A549 (cell line): Measurements from ENCODE around the gene USO1. TPM values are rescaled to one million over a fixed set of nuclear protein-coding genes. Genes with fewer than 3 reads are reported as not detected.

Experiments
- ATAC-seq, 2 experiments: fragments of 200-7000 bp in 1 of 2; fragments of >200 bp in 1 of 2; cut with Nextera tagmentation in 1 of 2; cut with Tn5 transposase in 1 of 2; 3 replicates each; pipeline versions ENCODE4 v1.8.0 to v1.9.1; 2018 to 2020; ENCODE audit warnings: mild to moderate bottlenecking in 1 of 2, moderate library complexity in 1 of 2
- CTCF ChIA-PET: fragments of 300-600 bp; sonication (Branson Sonifier 250); formaldehyde crosslinking; extraction: SDS; loops from one replicate; lab custom pipeline; 2021; ENCODE audit warnings: antibody characterized with exemption, inconsistent platforms; lab: Yijun Ruan, JAX
- POLR2A ChIA-PET: fragments of 350-600 bp; formaldehyde crosslinking; extraction: SDS; loops from one replicate; lab custom pipeline; 2021; ENCODE audit warnings: antibody characterized with exemption, inconsistent platforms; lab: Yijun Ruan, JAX
- DNase-seq, 2 experiments: peaks; one replicate each; pipeline versions ENCODE4 v3.0.0 to v3.0.0-alpha.2; 2011 to 2016; ENCODE audit warnings: low read depth in 1 of 2, low spot score in 1 of 2
- FAIRE-seq: peaks from 2 replicates; lab custom pipeline; 2011; peaks lifted over from hg19 to GRCh38; lab: Jason Lieb, UNC
- H3K27ac ChIP-seq, 2 experiments: fragments of >200 bp; sonication (Bioruptor Twin); formaldehyde crosslinking; 3 replicates each; pipeline ENCODE4 v1.5.1; 2016 to 2017
- H3K4me1 ChIP-seq: fragments of >200 bp; sonication (Bioruptor Twin); formaldehyde crosslinking; 3 replicates; pipeline ENCODE4 v1.6.1; 2016
- H3K4me2 ChIP-seq: fragments of >200 bp; sonication (Bioruptor Twin); formaldehyde crosslinking; 3 replicates; pipeline ENCODE4 v1.6.1; 2016
- H3K4me3 ChIP-seq: fragments of >200 bp; sonication (Bioruptor Twin); formaldehyde crosslinking; 3 replicates; pipeline ENCODE4 v1.5.1; 2016
- H3K9me3 ChIP-seq: fragments of >200 bp; sonication (Bioruptor Twin); formaldehyde crosslinking; 3 replicates; pipeline ENCODE4 v1.6.1; 2016
- CBX2 ChIP-seq: fragments of 200-600 bp; sonication (generic); IDR thresholded peaks from 2 replicates; pipeline ENCODE4 v1.6.1; 2016; ENCODE audit warnings: low read depth, mild to moderate bottlenecking, borderline replicate concordance
- CBX8 ChIP-seq: fragments of 200-600 bp; sonication (generic); IDR thresholded peaks from 2 replicates; pipeline ENCODE4 v1.6.1; 2016
- CHD2 ChIP-seq: fragments of 150-350 bp; IDR thresholded peaks from 2 replicates; pipeline ENCODE4 v1.6.1; 2014; ENCODE audit warnings: low read length; ENCODE audit not compliant: partially characterized antibody
- EHF ChIP-seq: fragments of 250-450 bp; sonication (Bioruptor Pico); IDR thresholded peaks from 2 replicates; pipeline ENCODE4 v1.5.0; 2020; ENCODE audit warnings: mild to moderate bottlenecking
- EHMT2 ChIP-seq: fragments of 200-600 bp; sonication (generic); IDR thresholded peaks from 2 replicates; pipeline ENCODE4 v1.6.1; 2016; ENCODE audit warnings: antibody characterized with exemption, low read depth, mild to moderate bottlenecking, moderate library complexity
- ESRRA ChIP-seq: fragments of 150-350 bp; IDR thresholded peaks from 2 replicates; pipeline ENCODE4 v1.6.1; 2014; ENCODE audit warnings: mild to moderate bottlenecking, low read length, borderline replicate concordance
- FOSL2 ChIP-seq, 2 experiments: fragments of 450-650 bp in 1 of 2; fragments of >200 bp in 1 of 2; sonication (Bioruptor Twin) in 1 of 2; formaldehyde crosslinking; IDR thresholded peaks; 2 replicates each; pipeline versions ENCODE4 v1.5.0 to v1.6.1; 2016 to 2020; ENCODE audit warnings: mild to moderate bottlenecking in 1 of 2, moderate library complexity in 1 of 2
- GATA3 ChIP-seq: IDR thresholded peaks from 2 replicates; pipeline ENCODE4 v1.6.1; 2012; ENCODE audit warnings: borderline replicate concordance
- HDAC2 ChIP-seq: fragments of 200-600 bp; sonication (generic); IDR thresholded peaks from 2 replicates; pipeline ENCODE4 v1.6.1; 2016
- HEYL ChIP-seq: fragments of 250-450 bp; sonication (Bioruptor Pico); IDR thresholded peaks from 2 replicates; pipeline ENCODE4 v1.8.0; 2021; ENCODE audit warnings: mild to moderate bottlenecking, moderate library complexity
- HOXA7 ChIP-seq: fragments of 250-450 bp; sonication (Bioruptor Pico); IDR thresholded peaks from 2 replicates; pipeline ENCODE4 v1.5.0; 2020; ENCODE audit warnings: mild to moderate bottlenecking, moderate library complexity
- HOXB13 ChIP-seq: fragments of 250-450 bp; sonication (Bioruptor Pico); IDR thresholded peaks from 2 replicates; pipeline ENCODE4 v1.5.0; 2020; ENCODE audit warnings: low read depth, mild to moderate bottlenecking, moderate library complexity
- JUN ChIP-seq, 2 experiments: fragments of >200 bp; sonication (Bioruptor Twin); formaldehyde crosslinking; IDR thresholded peaks; 2 replicates in 1 of 2; 3 replicates in 1 of 2; pipeline ENCODE4 v1.6.1; 2016 to 2017
- MAZ ChIP-seq: fragments of 150-350 bp; IDR thresholded peaks from 2 replicates; pipeline ENCODE4 v1.6.1; 2014; ENCODE audit warnings: antibody characterized with exemption, low read depth, low read length, borderline replicate concordance
- MYC ChIP-seq: IDR thresholded peaks from 2 replicates; pipeline ENCODE4 v1.6.1; 2012; ENCODE audit warnings: mild to moderate bottlenecking, inconsistent platforms, low read length, improper control_type of control experiment, borderline replicate concordance
- NR3C1 ChIP-seq: fragments of >200 bp; sonication (Bioruptor Twin); formaldehyde crosslinking; IDR thresholded peaks from 3 replicates; pipeline ENCODE4 v1.6.1; 2017
- PHF8 ChIP-seq: fragments of 200-600 bp; sonication (generic); IDR thresholded peaks from 2 replicates; pipeline ENCODE4 v1.6.1; 2016; ENCODE audit warnings: low read depth, mild to moderate bottlenecking, antibody characterized with exemption, moderate library complexity, borderline replicate concordance
- POLR2A ChIP-seq: IDR thresholded peaks from 2 replicates; pipeline ENCODE4 v1.6.1; 2012; ENCODE audit warnings: mild to moderate bottlenecking, low read length
- RAD21 ChIP-seq, 2 experiments: fragments of >200 bp in 1 of 2; sonication (Bioruptor Twin) in 1 of 2; formaldehyde crosslinking in 1 of 2; IDR thresholded peaks in 1 of 2; conservative IDR thresholded peaks in 1 of 2; 2 replicates in 1 of 2; 3 replicates in 1 of 2; pipeline ENCODE4 v1.6.1; 2012 to 2018; ENCODE audit warnings: inconsistent platforms in 1 of 2
- RFX5 ChIP-seq: fragments of 450-650 bp; IDR thresholded peaks from 2 replicates; pipeline ENCODE4 v1.7.1; 2014; ENCODE audit warnings: antibody characterized with exemption, mild to moderate bottlenecking, moderate library complexity
- SMC3 ChIP-seq: fragments of >200 bp; sonication (Bioruptor Twin); formaldehyde crosslinking; IDR thresholded peaks from 3 replicates; pipeline ENCODE4 v1.6.1; 2018; ENCODE audit warnings: inconsistent platforms
- ZC3H11A ChIP-seq: fragments of 450-650 bp; IDR thresholded peaks from 2 replicates; pipeline ENCODE4 v1.6.1; 2014; ENCODE audit warnings: antibody characterized with exemption, mild to moderate bottlenecking
- ZFP36 ChIP-seq: fragments of 450-650 bp; IDR thresholded peaks from 2 replicates; pipeline ENCODE4 v1.6.1; 2014; ENCODE audit warnings: borderline replicate concordance; ENCODE audit not compliant: partially characterized antibody
- ZNF302 ChIP-seq: fragments of 250-450 bp; sonication (Bioruptor Pico); IDR thresholded peaks from 2 replicates; pipeline ENCODE4 v1.9.0; 2021; ENCODE audit warnings: inconsistent platforms, mild to moderate bottlenecking, moderate library complexity
- ZSCAN20 ChIP-seq: fragments of 250-450 bp; sonication (Bioruptor Pico); IDR thresholded peaks from 2 replicates; pipeline ENCODE4 v1.8.0; 2022; ENCODE audit warnings: mild to moderate bottlenecking, moderate library complexity
- WGBS: methylation state at CpG from one replicate; pipeline ENCODE4 v1.1.6; 2017; ENCODE audit errors: missing lambda C conversion rate; 5-methylcytosine and 5-hydroxymethylcytosine counted together
- polyA plus RNA-seq, 4 experiments: library from polyadenylated mRNA; depleted of rRNA in 3 of 4; stranded (reverse); fragments of >200 nt; fragmentation: RNase III in 1 of 4; extraction: RNeasy Plus Mini Kit Qiagen cat#74134 plus additional on column Dnase treatment in 1 of 4; gene quantifications; 2 replicates in 3 of 4; 3 replicates in 1 of 4; pipeline ENCODE4 v1.2.3, GENCODE V29; 2011 to 2017
- TF ChIP-seq, protein P1 (sequence below): IDR thresholded peaks from 2 replicates; pipeline ENCODE4 v1.6.1; 2012; ENCODE audit warnings: low read depth, borderline replicate concordance
- TF ChIP-seq, protein P2 (sequence below): IDR thresholded peaks from 2 replicates; pipeline ENCODE4 v1.6.1; 2012

The USO1 gene
- polyA plus RNA-seq, 2 of the 4 experiments (the other 2 are of a cell fraction) = 54.7 to 97.6 TPM

DNA sequence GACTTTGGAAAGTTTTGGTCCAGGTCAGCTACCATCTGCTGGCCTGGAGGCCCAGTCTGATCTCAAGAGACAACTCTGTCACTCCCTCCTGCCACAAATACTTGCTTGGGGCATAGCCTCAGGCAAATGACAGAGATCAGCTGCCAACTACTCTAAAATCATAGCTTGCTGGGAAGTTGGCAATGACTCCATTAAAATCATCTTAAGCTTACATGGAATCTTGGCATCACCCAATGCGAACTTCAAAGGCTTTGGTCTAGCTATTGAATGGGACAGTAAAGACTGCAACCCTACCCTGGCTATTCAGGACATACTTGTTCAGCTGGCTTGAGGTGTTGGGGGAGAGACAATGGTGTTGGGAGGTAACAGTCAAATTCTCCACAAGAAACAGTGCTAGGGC, 7.0 kb upstream of the USO1 start:
- Histone ChIP-seq H3K4me3 (no peak overlapping the region), H3K9me3 (no peaks in the 10 kb centered on the region), H3K4me2 (no peak overlapping the region), H3K27ac (no peak overlapping the region), H3K4me1 (peaks cover 20% of the 10 kb centered on the region)
- 100% methylated on average over 1 of the region's 1 CpG for WGBS
- ChIA-PET CTCF (no interaction called here), POLR2A (no interaction called here)
- no peak for ATAC-seq
- TF ChIP-seq JUN (IDR thresholded peaks at IDR 0.05) (no peak), GATA3 (no peak), EHF (no peak), CBX2 (no peak)
- DNase-seq = no peak
- no peak for FAIRE-seq

DNA sequence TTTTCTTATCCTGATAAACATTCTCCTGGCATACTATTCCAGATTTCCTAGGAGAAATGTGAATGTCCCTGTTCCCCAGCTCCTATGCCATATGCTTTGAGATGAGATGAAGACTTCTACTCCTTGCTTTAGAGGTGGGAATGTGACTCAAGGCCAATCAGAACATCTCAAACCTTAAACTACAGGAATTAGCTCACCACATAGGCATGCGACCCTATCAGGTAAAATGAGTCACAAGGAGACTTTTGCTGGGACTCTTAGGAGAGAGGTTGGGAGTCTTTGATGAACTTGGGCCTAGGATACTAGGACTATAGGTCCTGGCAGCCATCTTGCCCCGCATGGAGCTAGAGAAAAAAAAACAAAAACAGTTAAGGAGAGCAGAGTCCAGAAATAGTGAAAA, 5.8 kb upstream of the USO1 start:
- no peak overlapping the region for H3K4me2 ChIP-seq

DNA sequence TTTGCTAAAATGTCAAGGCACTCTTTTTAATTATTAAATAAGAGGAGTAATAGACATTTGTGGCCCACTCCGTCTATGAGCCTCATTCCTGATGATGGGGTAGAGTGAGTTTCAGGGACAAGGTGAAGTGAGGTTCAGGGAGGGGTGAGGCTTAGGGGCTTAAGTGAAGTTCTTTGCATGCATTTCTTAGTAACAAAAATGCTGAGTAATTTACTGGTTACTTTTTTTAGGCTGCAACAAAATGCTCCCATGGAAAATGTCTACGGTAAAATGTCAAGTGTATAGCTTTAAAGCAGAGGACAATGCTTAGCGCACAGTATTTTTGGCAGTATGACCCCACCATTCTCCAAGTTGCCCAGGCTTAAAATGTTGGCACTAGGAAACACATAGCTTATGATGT, 2.0 kb upstream of the USO1 start:
- Histone ChIP-seq H3K27ac (peak overlapping the region in 1 of 2 experiments; percentile 49; a peak in 2 of 6 replicates), H3K4me1 (peaks cover 29% of the 10 kb centered on the region; the same call in 2 of the 3 replicates), H3K4me2 (peak overlapping the region; percentile 97), H3K9me3 (no peaks in the 10 kb centered on the region), H3K4me3 (peak overlapping the region; percentile 53; the same call in 2 of the 3 replicates)
- TF ChIP-seq EHF (no peak), PHF8 (no peak), HOXA7 (CRISPR knock-in tag) (no peak), ZC3H11A (no peak), CBX8 (no peak), ZFP36 (no peak), ZSCAN20 (CRISPR knock-in tag) (no peak), POLR2A (no peak), MYC (no peak), ZNF302 (CRISPR knock-in tag) (no peak), CBX2 (no peak), HDAC2 (no peak), RAD21 (conservative IDR thresholded peaks at IDR 0.05 in 1 of 2, IDR thresholded peaks at IDR 0.05 in 1 of 2) (no peak), HEYL (CRISPR knock-in tag) (no peak), CHD2 (no peak), MAZ (no peak), SMC3 (no peak), JUN (IDR thresholded peaks at IDR 0.05) (no peak), ESRRA (no peak)
- no peak for DNase-seq
- ChIA-PET POLR2A (interaction anchor here (2.5 kb wide), 1 partner anchor 49 kb away, joined by 31 read pairs; the partner anchor contains the start of gene G3BP2), CTCF (interaction anchor here (2.1 to 2.6 kb wide), 2 partner anchors 13 to 39 kb away, joined by 12 to 16 read pairs; no protein-coding TSS in a partner anchor)
- no peak for FAIRE-seq
- no peak for ATAC-seq
- WGBS = 59% methylated on average over 3 of the region's 3 CpGs

More for the DNA sequence above, 5.8 kb upstream of the USO1 start:
- no peak overlapping the region for H3K27ac ChIP-seq
- CTCF ChIA-PET = interaction anchor here (0.6 kb wide), 1 partner anchor 31 kb away, joined by 3 read pairs; no protein-coding TSS in a partner anchor
- DNase-seq = no peak
- H3K4me3 ChIP-seq = no peak overlapping the region
- no peak for TF ChIP-seq HDAC2
- TF ChIP-seq RFX5 = no peak
- no peak for TF ChIP-seq GATA3
- TF ChIP-seq, protein P1, sequence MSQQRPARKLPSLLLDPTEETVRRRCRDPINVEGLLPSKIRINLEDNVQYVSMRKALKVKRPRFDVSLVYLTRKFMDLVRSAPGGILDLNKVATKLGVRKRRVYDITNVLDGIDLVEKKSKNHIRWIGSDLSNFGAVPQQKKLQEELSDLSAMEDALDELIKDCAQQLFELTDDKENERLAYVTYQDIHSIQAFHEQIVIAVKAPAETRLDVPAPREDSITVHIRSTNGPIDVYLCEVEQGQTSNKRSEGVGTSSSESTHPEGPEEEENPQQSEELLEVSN = no peak
- TF ChIP-seq, protein P2, sequence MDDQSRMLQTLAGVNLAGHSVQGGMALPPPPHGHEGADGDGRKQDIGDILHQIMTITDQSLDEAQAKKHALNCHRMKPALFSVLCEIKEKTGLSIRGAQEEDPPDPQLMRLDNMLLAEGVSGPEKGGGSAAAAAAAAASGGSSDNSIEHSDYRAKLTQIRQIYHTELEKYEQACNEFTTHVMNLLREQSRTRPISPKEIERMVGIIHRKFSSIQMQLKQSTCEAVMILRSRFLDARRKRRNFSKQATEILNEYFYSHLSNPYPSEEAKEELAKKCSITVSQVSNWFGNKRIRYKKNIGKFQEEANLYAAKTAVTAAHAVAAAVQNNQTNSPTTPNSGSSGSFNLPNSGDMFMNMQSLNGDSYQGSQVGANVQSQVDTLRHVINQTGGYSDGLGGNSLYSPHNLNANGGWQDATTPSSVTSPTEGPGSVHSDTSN = no peak
- TF ChIP-seq SMC3 = no peak
- TF ChIP-seq ZSCAN20 (CRISPR knock-in tag) = no peak
- no peak for TF ChIP-seq FOSL2 (IDR thresholded peaks at IDR 0.05)
- TF ChIP-seq FOSL2 (CRISPR knock-in tag; IDR thresholded peaks at IDR 0.05) = no peak
- no peak for TF ChIP-seq HOXB13 (CRISPR knock-in tag)
- TF ChIP-seq EHF = no peak
- TF ChIP-seq EHMT2 = no peak
- no peak for TF ChIP-seq ESRRA
- TF ChIP-seq POLR2A = no peak
- TF ChIP-seq NR3C1 = no peak
- no peak for TF ChIP-seq ZNF302 (CRISPR knock-in tag)
- no peak for TF ChIP-seq ZC3H11A
- TF ChIP-seq, all 56 proteins: peak for 0
- no peak for FAIRE-seq
- no peak for ATAC-seq
- Histone ChIP-seq H3K4me1 (peaks cover 30% of the 10 kb centered on the region), H3K9me3 (no peaks in the 10 kb centered on the region)
- WGBS = 86% methylated on average over 2 of the region's 2 CpGs
- POLR2A ChIA-PET = no interaction called here
